ENCODE results near the gene CD244.

GRCh38 chr1:160859166-160859565 lies 3.5 kb downstream of the CD244 start:
- no peak for TF ChIP-seq CTCF (IDR thresholded peaks at IDR 0.05)
- no peak for TF ChIP-seq POLR2A (IDR thresholded peaks at IDR 0.05)
